Neural cell (in vitro differentiated cells): ENCODE results near the gene MPV17L. TPM values are rescaled to one million over a fixed set of nuclear protein-coding genes. Genes with fewer than 3 reads are reported as not detected.
A peak's percentile ranks its signal among the peaks of the same experiment; 100 is the strongest.

ENCODE experiments used
- H2AFZ ChIP-seq: fragments of 200-600, 300-800 bp; sonication (generic), shearing (Covaris generic); 2 replicates; pipeline ENCODE4 v1.6.0; 2014; ENCODE audit warnings: low read depth, mild to moderate bottlenecking, antibody characterized with exemption, low read length, moderate library complexity
- H3F3A ChIP-seq: fragments of 200-600 bp; shearing (Covaris generic); 2 replicates; pipeline ENCODE4 v1.6.1; 2016; ENCODE audit warnings: mild to moderate bottlenecking, moderate library complexity, mixed read lengths, antibody characterized with exemption, low read length; ENCODE audit not compliant: insufficient read depth, poor library complexity, severe bottlenecking
- H3K27ac ChIP-seq: fragments of 200-600, 300-800 bp; sonication (generic), shearing (Covaris generic); 2 replicates; pipeline ENCODE4 v1.5.1; 2014; ENCODE audit warnings: mild to moderate bottlenecking, low read length, moderate library complexity
- H3K27me3 ChIP-seq: fragments of 300-800, 200-600 bp; sonication (generic), shearing (Covaris generic); 2 replicates; pipeline ENCODE4 v1.6.0; 2014; ENCODE audit warnings: mild to moderate bottlenecking, low read depth, low read length, moderate library complexity; ENCODE audit not compliant: insufficient read depth
- H3K36me3 ChIP-seq: fragments of 300-800, 200-600 bp; sonication (generic), shearing (Covaris generic); 2 replicates; pipeline ENCODE4 v1.5.1; 2014; ENCODE audit warnings: mild to moderate bottlenecking, antibody characterized with exemption, low read length, moderate library complexity; ENCODE audit not compliant: insufficient read depth
- H3K4me2 ChIP-seq: fragments of 300-800, 200-600 bp; sonication (generic), shearing (Covaris generic); 2 replicates; pipeline ENCODE4 v1.6.0; 2014; ENCODE audit warnings: mild to moderate bottlenecking, low read length
- H3K4me3 ChIP-seq: fragments of 300-800, 200-600 bp; sonication (generic), shearing (Covaris generic); 2 replicates; pipeline ENCODE4 v1.5.1; 2014; ENCODE audit warnings: mild to moderate bottlenecking, low read length, moderate library complexity
- H3K79me2 ChIP-seq: fragments of 200-600 bp; shearing (Covaris generic); replicated peaks from 2 replicates; pipeline ENCODE4 v1.6.0; 2014; ENCODE audit warnings: mild to moderate bottlenecking, low read length, moderate library complexity; ENCODE audit not compliant: insufficient read depth
- H3K9ac ChIP-seq: fragments of 300-800, 200-600 bp; sonication (generic), shearing (Covaris generic); 2 replicates; pipeline ENCODE4 v1.6.1; 2016; ENCODE audit warnings: mild to moderate bottlenecking, low read length, mixed read lengths
- H3K9me2 ChIP-seq: fragments of 200-600 bp; shearing (Covaris generic); 2 replicates; pipeline ENCODE4 v1.6.1; 2016; ENCODE audit warnings: mild to moderate bottlenecking, low read length, mixed read lengths; ENCODE audit not compliant: insufficient read depth
- H3K9me3 ChIP-seq: fragments of 200-600, 300-800 bp; sonication (generic), shearing (Covaris generic); 2 replicates; pipeline ENCODE4 v1.6.1; 2016; ENCODE audit warnings: mild to moderate bottlenecking, mixed run types, low read length, moderate library complexity, mixed read lengths
- H4K20me1 ChIP-seq: fragments of 200-600 bp; shearing (Covaris generic); 2 replicates; pipeline ENCODE4 v1.6.1; 2016; ENCODE audit warnings: mild to moderate bottlenecking, mixed run types; ENCODE audit not compliant: insufficient read depth
- CTCF ChIP-seq: fragments of 450-650 bp; IDR thresholded peaks from 2 replicates; pipeline ENCODE4 v1.5.1; 2014; ENCODE audit warnings: antibody characterized with exemption, mild to moderate bottlenecking, moderate library complexity; ENCODE audit not compliant: poor library complexity, severe bottlenecking
- EP300 ChIP-seq: fragments of 450-650 bp; conservative IDR thresholded peaks from 2 replicates; pipeline ENCODE4 v1.6.1; 2014; ENCODE audit warnings: antibody characterized with exemption, mild to moderate bottlenecking, moderate library complexity; ENCODE audit not compliant: poor library complexity, severe bottlenecking
- EZH2 ChIP-seq: fragments of 200-600, 300-800 bp; shearing (Covaris generic), sonication (generic); IDR thresholded peaks from 2 replicates; pipeline ENCODE4 v1.6.1; 2014; ENCODE audit warnings: antibody characterized with exemption, low read length, borderline replicate concordance, mild to moderate bottlenecking; ENCODE audit not compliant: insufficient read depth, poor library complexity, severe bottlenecking
- MXI1 ChIP-seq: fragments of 450-650 bp; conservative IDR thresholded peaks from 2 replicates; pipeline ENCODE4 v1.6.1; 2014; ENCODE audit warnings: antibody characterized with exemption, mild to moderate bottlenecking; ENCODE audit not compliant: poor library complexity, severe bottlenecking
- POLR2AphosphoS5 ChIP-seq: IDR thresholded peaks from 2 replicates; pipeline ENCODE4 v1.6.1; 2012
- RAD21 ChIP-seq: fragments of 450-650 bp; conservative IDR thresholded peaks from 2 replicates; pipeline ENCODE4 v1.6.1; 2014; ENCODE audit warnings: antibody characterized with exemption, mild to moderate bottlenecking, moderate library complexity
- REST ChIP-seq: IDR thresholded peaks from 2 replicates; pipeline ENCODE4 v1.6.1; 2012; ENCODE audit warnings: borderline replicate concordance
- SMC3 ChIP-seq: fragments of 450-650 bp; conservative IDR thresholded peaks from 2 replicates; pipeline ENCODE4 v1.6.1; 2014; ENCODE audit warnings: antibody characterized with exemption, mild to moderate bottlenecking, moderate library complexity; ENCODE audit not compliant: poor library complexity
- TAF1 ChIP-seq: IDR thresholded peaks from 2 replicates; pipeline ENCODE4 v1.6.1; 2012; ENCODE audit warnings: low read depth
- polyA plus RNA-seq: library from polyadenylated mRNA; depleted of rRNA; stranded (reverse); fragments of >200 nt; gene quantifications from 2 replicates; pipeline ENCODE4 v1.2.3, GENCODE V29; 2014

The MPV17L gene
- polyA plus RNA-seq, 1 donor from 2014 or later: 0.10 TPM

- Histone ChIP-seq H3K4me3 (peak within 1 kb of the TSS; percentile 88), H3K27me3 (no peaks in the 10 kb centered on the region), H3K9me3 (no peaks in the 10 kb centered on the region), H2AFZ (peak within 1 kb of the TSS; percentile 99), H4K20me1 (no peaks in the 10 kb centered on the region), H3K9ac (peak within 1 kb of the TSS; percentile 92), H3K36me3 (no peaks in the 10 kb centered on the region), H3K79me2 (peaks cover 27% of the 10 kb centered on the region), H3F3A (no peaks in the 10 kb centered on the region), H3K4me2 (peak within 1 kb of the TSS; percentile 98), H3K9me2 (no peaks in the 10 kb centered on the region), H3K27ac (peak within 1 kb of the TSS; percentile 93)
- no peak for TF ChIP-seq EZH2
- peak; percentile 88 for TF ChIP-seq POLR2AphosphoS5
- TF ChIP-seq MXI1: peak; percentile 47
- TF ChIP-seq REST: peak; percentile 67
- TF ChIP-seq RAD21: no peak
- TF ChIP-seq SMC3: peak; percentile 28
- peak; percentile 62 for TF ChIP-seq TAF1
- TF ChIP-seq CTCF: no peak
- TF ChIP-seq EP300: peak; percentile 55
Observed at GRCh38 chr16:15434425-15435215, 39.1 kb downstream of the MPV17L start, which contains the start of gene BMERB1. Gene BMERB1, plus strand, starts transcription at chr16:15434588. Its CDS starts 66 bp downstream, at chr16:15434654.

- H3K4me3 ChIP-seq: peak overlapping the region; percentile 88
- no peaks in the 10 kb centered on the region for H3K27me3 ChIP-seq
- H3K27ac ChIP-seq: peak overlapping the region; percentile 93
- H3K4me2 ChIP-seq: peak overlapping the region; percentile 72
- H3K9me2 ChIP-seq: no peaks in the 10 kb centered on the region
- H4K20me1 ChIP-seq: no peaks in the 10 kb centered on the region
- no peak overlapping the region for H2AFZ ChIP-seq
- H3K36me3 ChIP-seq: no peaks in the 10 kb centered on the region
- TF ChIP-seq MXI1: peak; percentile 19
- no peak for TF ChIP-seq POLR2AphosphoS5
- peak; percentile 47 for TF ChIP-seq RAD21
- TF ChIP-seq TAF1: peak; percentile 21
- peak; percentile 42 for TF ChIP-seq CTCF
- H3F3A ChIP-seq: no peaks in the 10 kb centered on the region
- peaks cover 27% of the 10 kb centered on the region for H3K79me2 ChIP-seq
- H3K9ac ChIP-seq: peak overlapping the region; percentile 92
- H3K9me3 ChIP-seq: no peaks in the 10 kb centered on the region
Observed at GRCh38 chr16:15435216-15435864, 39.8 kb downstream of the MPV17L start.
